ENCODE data around the gene RHBDL1.
"Not testable (repeated sequence)": the region's sequence is repeated elsewhere in the genome, so short reads cannot be mapped to it uniquely, and the experiment has no call there.

RHBDL1 gene

GRCh38 chr16:681746-682427, 6.4 kb downstream of the RHBDL1 start:
- Mint-ChIP-seq H3K27me3 (no peaks in the 10 kb centered on the region), H3K9me3 (no peaks in the 10 kb centered on the region), H3K36me3 (peaks cover 25% of the 10 kb centered on the region), H3K27ac (no peak overlapping the region), H3K4me3 (peak overlapping the region; percentile 84), H3K4me1 (peaks cover 56% of the 10 kb centered on the region)
- ATAC-seq = no peak

- H3K9me3 Mint-ChIP-seq = no peaks in the 10 kb centered on the region
- no peaks in the 10 kb centered on the region for H3K27me3 Mint-ChIP-seq
- H3K4me1 Mint-ChIP-seq = peaks cover 56% of the 10 kb centered on the region
- H3K27ac Mint-ChIP-seq = peak overlapping the region; percentile 81
- no peak for ATAC-seq
- H3K36me3 Mint-ChIP-seq = peaks cover 25% of the 10 kb centered on the region
- H3K4me3 Mint-ChIP-seq = peak overlapping the region; percentile 84
These were observed 7.3 kb downstream of the RHBDL1 start for GRCh38 chr16:682493-683395.

- Mint-ChIP-seq H3K4me1 (peaks cover 51% of the 10 kb centered on the region), H3K36me3 (peaks cover 25% of the 10 kb centered on the region), H3K9me3 (no peaks in the 10 kb centered on the region), H3K27me3 (no peaks in the 10 kb centered on the region), H3K4me3 (peak overlapping the region; percentile 84), H3K27ac (peak overlapping the region; percentile 81)
- ATAC-seq = no peak
These were observed 8.1 kb downstream of the RHBDL1 start for GRCh38 chr16:683396-684070.

GRCh38 chr16:684071-684794, 8.8 kb downstream of the RHBDL1 start, which contains the start of gene JMJD8:
TSS of gene JMJD8 (minus strand) at chr16:684334. CDS start at chr16:684319, 15 bp downstream.
- no peaks in the 10 kb centered on the region for H3K9me3 Mint-ChIP-seq
- peaks cover 52% of the 10 kb centered on the region for H3K4me1 Mint-ChIP-seq
- H3K27ac Mint-ChIP-seq = peak within 1 kb of the TSS; percentile 81
- H3K4me3 Mint-ChIP-seq = peak within 1 kb of the TSS; percentile 85
- peak; percentile 86 for ATAC-seq
- no peaks in the 10 kb centered on the region for H3K27me3 Mint-ChIP-seq
- peaks cover 25% of the 10 kb centered on the region for H3K36me3 Mint-ChIP-seq

- Mint-ChIP-seq H3K36me3 (peaks cover 25% of the 10 kb centered on the region), H3K27me3 (no peaks in the 10 kb centered on the region), H3K9me3 (no peaks in the 10 kb centered on the region), H3K4me3 (no peak overlapping the region), H3K4me1 (peaks cover 51% of the 10 kb centered on the region), H3K27ac (peak overlapping the region; percentile 81)
- no peak for ATAC-seq
These were observed 9.7 kb downstream of the RHBDL1 start for GRCh38 chr16:684961-685696.

- ATAC-seq = no peak
- Mint-ChIP-seq H3K9me3 (peaks cover 2% of the 10 kb centered on the region), H3K4me3 (peak overlapping the region; percentile 39), H3K27ac (no peak overlapping the region), H3K4me1 (peaks cover 58% of the 10 kb centered on the region), H3K36me3 (peaks cover 25% of the 10 kb centered on the region), H3K27me3 (no peaks in the 10 kb centered on the region)
These were observed 10.5 kb downstream of the RHBDL1 start for GRCh38 chr16:685967-686366.

GRCh38 chr16:686459-687260, 11.2 kb downstream of the RHBDL1 start:
- Mint-ChIP-seq H3K9me3 (peaks cover 5% of the 10 kb centered on the region), H3K27ac (no peak overlapping the region), H3K36me3 (peaks cover 22% of the 10 kb centered on the region), H3K4me1 (peaks cover 55% of the 10 kb centered on the region), H3K4me3 (no peak overlapping the region), H3K27me3 (no peaks in the 10 kb centered on the region)
- no peak for ATAC-seq

GRCh38 chr16:687499-687898, 12.0 kb downstream of the RHBDL1 start:
- no peak overlapping the region for H3K4me3 Mint-ChIP-seq

GRCh38 chr16:689175-689897, 13.9 kb downstream of the RHBDL1 start:
- no peak for ATAC-seq
- H3K4me1 Mint-ChIP-seq = peaks cover 43% of the 10 kb centered on the region
- peak overlapping the region; percentile 90 for H3K27ac Mint-ChIP-seq
- peak overlapping the region; percentile 89 for H3K4me3 Mint-ChIP-seq
- peaks cover 11% of the 10 kb centered on the region for H3K27me3 Mint-ChIP-seq
- H3K9me3 Mint-ChIP-seq = peaks cover 5% of the 10 kb centered on the region
- peaks cover 7% of the 10 kb centered on the region for H3K36me3 Mint-ChIP-seq

More at GRCh38 chr16:687499-687898, 12.0 kb downstream of the RHBDL1 start:
- Mint-ChIP-seq H3K27me3 (no peaks in the 10 kb centered on the region), H3K27ac (no peak overlapping the region), H3K36me3 (peaks cover 14% of the 10 kb centered on the region), H3K9me3 (peaks cover 5% of the 10 kb centered on the region), H3K4me1 (peaks cover 48% of the 10 kb centered on the region)
- ATAC-seq = no peak

- Mint-ChIP-seq H3K4me3 (peak overlapping the region; percentile 64), H3K27ac (peak overlapping the region; percentile 90), H3K27me3 (peaks cover 20% of the 10 kb centered on the region), H3K4me1 (peaks cover 48% of the 10 kb centered on the region)
- not testable (repeated sequence) for ATAC-seq, H3K36me3 Mint-ChIP-seq, H3K9me3 Mint-ChIP-seq
These were observed 15.8 kb downstream of the RHBDL1 start for GRCh38 chr16:691242-691641.

- H3K4me3 Mint-ChIP-seq = no peak overlapping the region
- peaks cover 5% of the 10 kb centered on the region for H3K9me3 Mint-ChIP-seq
- no peaks in the 10 kb centered on the region for H3K36me3 Mint-ChIP-seq
- no peak for ATAC-seq
- H3K27me3 Mint-ChIP-seq = peaks cover 31% of the 10 kb centered on the region
- no peak overlapping the region for H3K27ac Mint-ChIP-seq
- H3K4me1 Mint-ChIP-seq = peaks cover 49% of the 10 kb centered on the region
These were observed 17.1 kb downstream of the RHBDL1 start for GRCh38 chr16:692356-693108.

- Mint-ChIP-seq H3K36me3 (no peaks in the 10 kb centered on the region), H3K27me3 (peaks cover 34% of the 10 kb centered on the region), H3K4me1 (peaks cover 48% of the 10 kb centered on the region), H3K4me3 (peak overlapping the region; percentile 69), H3K27ac (no peak overlapping the region), H3K9me3 (peaks cover 5% of the 10 kb centered on the region)
- no peak for ATAC-seq
These were observed 17.9 kb downstream of the RHBDL1 start for GRCh38 chr16:693364-693763.

Data from stimulated activated memory B cell treated with anti-CD40 and anti-IgM and Interleukin-4, amounts not matched to agents 10 μg/mL and 1 μg/mL and 100 μg/mL, for 72 hours (primary cell).